ENCODE measurements around the gene TNPO1.

The TNPO1 gene

GRCh38 chr5:72818866-72819534, 2.5 kb downstream of the TNPO1 start:
- DNase-seq: peak; percentile 53

- DNase-seq: no peak
These were observed 5.3 kb downstream of the TNPO1 start for GRCh38 chr5:72821776-72822175.

GRCh38 chr5:72822944-72823343, 6.5 kb downstream of the TNPO1 start:
- no peak for DNase-seq

- no peak for DNase-seq
These were observed 13.2 kb downstream of the TNPO1 start for GRCh38 chr5:72829707-72830106.

- DNase-seq: no peak
These were observed 13.9 kb downstream of the TNPO1 start for GRCh38 chr5:72830362-72830761.

- no peak for DNase-seq
These were observed 15.2 kb downstream of the TNPO1 start for GRCh38 chr5:72831685-72832084.

- DNase-seq: no peak
These were observed 18.5 kb downstream of the TNPO1 start for GRCh38 chr5:72834924-72835323.

- no peak for DNase-seq
These were observed 19.2 kb downstream of the TNPO1 start for GRCh38 chr5:72835633-72836032.

- DNase-seq: no peak
These were observed 20.3 kb downstream of the TNPO1 start for GRCh38 chr5:72836810-72837209.

GRCh38 chr5:72837524-72838096, 21.1 kb downstream of the TNPO1 start:
- DNase-seq: no peak

- no peak for DNase-seq
These were observed 23.6 kb downstream of the TNPO1 start for GRCh38 chr5:72840041-72840440.

- no peak for DNase-seq
These were observed 25.5 kb downstream of the TNPO1 start for GRCh38 chr5:72841756-72842535.

GRCh38 chr5:72842816-72843215, 26.4 kb downstream of the TNPO1 start:
- DNase-seq: no peak

- DNase-seq: no peak
These were observed 27.8 kb downstream of the TNPO1 start for GRCh38 chr5:72844218-72844603.

GRCh38 chr5:72845889-72846288, 29.4 kb downstream of the TNPO1 start:
- no peak for DNase-seq

- DNase-seq: no peak
These were observed 30.0 kb downstream of the TNPO1 start for GRCh38 chr5:72846483-72846882.

- DNase-seq: no peak
These were observed 31.0 kb downstream of the TNPO1 start for GRCh38 chr5:72847439-72847838.

- DNase-seq: peak; percentile 84
These were observed 31.6 kb downstream of the TNPO1 start for GRCh38 chr5:72847989-72848473.

- DNase-seq: peak; percentile 24
These were observed 32.3 kb downstream of the TNPO1 start for GRCh38 chr5:72848474-72849428.

- no peak for DNase-seq
These were observed 33.1 kb downstream of the TNPO1 start for GRCh38 chr5:72849546-72849945.

GRCh38 chr5:72850113-72850512, 33.7 kb downstream of the TNPO1 start:
- DNase-seq: no peak

GRCh38 chr5:72852356-72852755, 35.9 kb downstream of the TNPO1 start:
- DNase-seq: no peak

- DNase-seq: no peak
These were observed 38.0 kb downstream of the TNPO1 start for GRCh38 chr5:72854419-72854818.
